WTC11 (cell line): ENCODE results near the gene PRSS27. TPM values are rescaled to one million over a fixed set of nuclear protein-coding genes. Genes with fewer than 3 reads are reported as not detected.

Experiments
- ATAC-seq: fragments of 200-7000 bp; cut with Tn5 transposase; 2 replicates; pipeline ENCODE4 v1.10.0; 2021; ENCODE audit warnings: mild to moderate bottlenecking, moderate library complexity
- CTCF ChIA-PET: fragments of 300-600 bp; sonication (Branson Sonifier 250); formaldehyde crosslinking; loops from one replicate; lab custom pipeline; 2021; ENCODE audit warnings: antibody characterized with exemption; lab: Charles Lee
- POLR2A ChIA-PET: fragments of 350-600 bp; sonication (Branson Sonifier 250); formaldehyde crosslinking; loops from one replicate; lab custom pipeline; 2021; ENCODE audit warnings: antibody characterized with exemption; lab: Charles Lee
- DNase-seq: peaks from one replicate; pipeline ENCODE4 v3.0.0; 2021; ENCODE audit warnings: low spot score
- H3K27ac Mint-ChIP-seq: 2 replicates; pipeline ENCODE4 v1.8.0; 2021; ENCODE audit warnings: mixed read lengths
- H3K27me3 Mint-ChIP-seq: 2 replicates; pipeline ENCODE4 v1.8.0; 2021; ENCODE audit warnings: low read depth, mild to moderate bottlenecking, moderate library complexity, mixed read lengths
- H3K36me3 Mint-ChIP-seq: 2 replicates; pipeline ENCODE4 v1.8.0; 2021; ENCODE audit warnings: mixed read lengths
- H3K4me1 Mint-ChIP-seq: 2 replicates; pipeline ENCODE4 v1.8.0; 2022; ENCODE audit warnings: mixed read lengths
- H3K4me3 Mint-ChIP-seq: 2 replicates; pipeline ENCODE4 v1.8.0; 2021; ENCODE audit warnings: mild to moderate bottlenecking, moderate library complexity, mixed read lengths
- H3K9me3 Mint-ChIP-seq: 2 replicates; pipeline ENCODE4 v1.8.0; 2021; ENCODE audit warnings: mixed read lengths
- CREB1 ChIP-seq: sonication (generic); formaldehyde crosslinking; IDR thresholded peaks from 2 replicates; pipeline ENCODE4 v1.8.0; 2023; ENCODE audit warnings: mild to moderate bottlenecking, missing genetic modification reagents
- ETV6 ChIP-seq: sonication (generic); formaldehyde crosslinking; IDR thresholded peaks from 2 replicates; pipeline ENCODE4 v1.8.1; 2022; ENCODE audit warnings: mild to moderate bottlenecking, missing genetic modification reagents
- HMGA2 ChIP-seq: fragments of 250-450 bp; sonication (Bioruptor Pico); IDR thresholded peaks from 2 replicates; pipeline ENCODE4 v1.4.0; 2021; ENCODE audit warnings: mild to moderate bottlenecking, moderate library complexity
- JUN ChIP-seq: sonication (generic); formaldehyde crosslinking; IDR thresholded peaks from 2 replicates; pipeline ENCODE4 v1.8.0; 2023; ENCODE audit warnings: mild to moderate bottlenecking, missing genetic modification reagents
- MYBL2 ChIP-seq: sonication (generic); formaldehyde crosslinking; IDR thresholded peaks from 2 replicates; pipeline ENCODE4 v1.8.1; 2023; ENCODE audit warnings: mild to moderate bottlenecking, moderate library complexity, missing genetic modification reagents
- SMAD3 ChIP-seq: sonication (generic); formaldehyde crosslinking; IDR thresholded peaks from 2 replicates; pipeline ENCODE4 v1.8.0; 2022; ENCODE audit warnings: missing genetic modification reagents, mild to moderate bottlenecking, borderline replicate concordance
- TEAD4 ChIP-seq: sonication (generic); formaldehyde crosslinking; IDR thresholded peaks from 2 replicates; pipeline ENCODE4 v1.8.0; 2022; ENCODE audit warnings: mild to moderate bottlenecking, missing genetic modification reagents
- total RNA-seq: library from RNA; stranded (reverse); gene quantifications from 3 replicates; pipeline ENCODE4 v1.2.3, GENCODE V29; 2021
- TF ChIP-seq, protein P1 (sequence below): fragments of 250-450 bp; sonication (Bioruptor Pico); IDR thresholded peaks from 2 replicates; pipeline ENCODE4 v1.8.0; 2021; ENCODE audit warnings: mild to moderate bottlenecking
- TF ChIP-seq, protein P2 (sequence below): fragments of 250-450 bp; sonication (Bioruptor Pico); IDR thresholded peaks from 2 replicates; pipeline ENCODE4 v1.9.0; 2021; ENCODE audit warnings: mild to moderate bottlenecking, borderline replicate concordance
- TF ChIP-seq, protein P3 (sequence below): sonication (generic); formaldehyde crosslinking; IDR thresholded peaks from 2 replicates; pipeline ENCODE4 v1.8.1; 2022; ENCODE audit warnings: missing genetic modification reagents, borderline replicate concordance
- TF ChIP-seq, protein P4 (sequence below): sonication (generic); formaldehyde crosslinking; IDR thresholded peaks from 2 replicates; pipeline ENCODE4 v1.8.1; 2023; ENCODE audit warnings: mild to moderate bottlenecking, missing genetic modification reagents, moderate library complexity
- TF ChIP-seq, protein P5 (sequence below): sonication (generic); formaldehyde crosslinking; IDR thresholded peaks from 2 replicates; pipeline ENCODE4 v1.8.1; 2023; ENCODE audit warnings: mild to moderate bottlenecking, missing genetic modification reagents
- TF ChIP-seq, protein P6 (sequence below): sonication (generic); formaldehyde crosslinking; IDR thresholded peaks from 2 replicates; pipeline ENCODE4 v1.8.0; 2022; ENCODE audit warnings: mild to moderate bottlenecking, missing genetic modification reagents
- TF ChIP-seq, protein P7 (sequence below): sonication (generic); formaldehyde crosslinking; IDR thresholded peaks from 2 replicates; pipeline ENCODE4 v1.8.0; 2022; ENCODE audit warnings: mild to moderate bottlenecking, missing genetic modification reagents
- TF ChIP-seq, protein P8 (sequence below): fragments of 250-450 bp; sonication (Bioruptor Pico); IDR thresholded peaks from 2 replicates; pipeline ENCODE4 v1.9.0; 2021; ENCODE audit warnings: mild to moderate bottlenecking

Gene PRSS27
- total RNA-seq, 1 experiment from 2014 or later = 5.1 TPM

DNA sequence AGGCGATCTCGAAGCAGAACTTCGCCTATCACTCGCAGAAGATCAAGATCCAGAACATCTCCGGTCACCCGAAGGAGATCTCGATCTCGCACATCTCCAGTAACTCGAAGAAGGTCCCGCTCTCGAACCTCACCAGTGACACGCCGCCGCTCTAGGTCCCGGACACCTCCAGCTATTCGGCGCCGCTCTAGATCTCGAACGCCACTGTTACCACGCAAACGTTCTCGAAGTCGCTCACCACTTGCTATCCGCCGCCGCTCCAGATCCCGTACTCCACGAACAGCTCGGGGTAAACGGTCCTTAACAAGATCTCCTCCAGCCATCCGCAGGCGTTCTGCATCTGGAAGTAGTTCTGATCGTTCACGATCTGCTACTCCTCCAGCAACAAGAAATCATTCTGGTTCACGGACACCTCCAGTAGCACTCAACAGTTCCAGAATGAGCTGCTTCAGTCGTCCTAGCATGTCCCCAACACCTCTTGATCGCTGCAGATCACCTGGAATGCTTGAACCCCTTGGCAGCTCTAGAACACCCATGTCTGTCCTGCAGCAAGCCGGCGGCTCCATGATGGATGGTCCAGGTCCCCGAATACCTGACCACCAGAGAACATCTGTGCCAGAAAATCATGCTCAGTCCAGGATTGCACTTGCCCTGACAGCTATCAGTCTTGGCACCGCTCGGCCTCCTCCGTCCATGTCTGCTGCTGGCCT lies 46.6 kb upstream of the PRSS27 start:
- Mint-ChIP-seq H3K9me3 (peaks cover 50% of the 10 kb centered on the region), H3K27ac (peak overlapping the region; percentile 60), H3K36me3 (peaks cover 100% of the 10 kb centered on the region), H3K4me1 (peaks cover 4% of the 10 kb centered on the region), H3K27me3 (no peaks in the 10 kb centered on the region), H3K4me3 (no peak overlapping the region)
- ChIA-PET CTCF (no interaction called here), POLR2A (no interaction called here)
- ATAC-seq (no peak), DNase-seq (no peak)
- TF ChIP-seq, protein P1, sequence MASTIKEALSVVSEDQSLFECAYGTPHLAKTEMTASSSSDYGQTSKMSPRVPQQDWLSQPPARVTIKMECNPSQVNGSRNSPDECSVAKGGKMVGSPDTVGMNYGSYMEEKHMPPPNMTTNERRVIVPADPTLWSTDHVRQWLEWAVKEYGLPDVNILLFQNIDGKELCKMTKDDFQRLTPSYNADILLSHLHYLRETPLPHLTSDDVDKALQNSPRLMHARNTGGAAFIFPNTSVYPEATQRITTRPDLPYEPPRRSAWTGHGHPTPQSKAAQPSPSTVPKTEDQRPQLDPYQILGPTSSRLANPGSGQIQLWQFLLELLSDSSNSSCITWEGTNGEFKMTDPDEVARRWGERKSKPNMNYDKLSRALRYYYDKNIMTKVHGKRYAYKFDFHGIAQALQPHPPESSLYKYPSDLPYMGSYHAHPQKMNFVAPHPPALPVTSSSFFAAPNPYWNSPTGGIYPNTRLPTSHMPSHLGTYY (CRISPR knock-in tag) = no peak
- TF ChIP-seq ETV6 (CRISPR knock-in tag) (no peak), MYBL2 (CRISPR knock-in tag) (no peak), JUN (CRISPR knock-in tag) (no peak)
- TF ChIP-seq, protein P2, sequence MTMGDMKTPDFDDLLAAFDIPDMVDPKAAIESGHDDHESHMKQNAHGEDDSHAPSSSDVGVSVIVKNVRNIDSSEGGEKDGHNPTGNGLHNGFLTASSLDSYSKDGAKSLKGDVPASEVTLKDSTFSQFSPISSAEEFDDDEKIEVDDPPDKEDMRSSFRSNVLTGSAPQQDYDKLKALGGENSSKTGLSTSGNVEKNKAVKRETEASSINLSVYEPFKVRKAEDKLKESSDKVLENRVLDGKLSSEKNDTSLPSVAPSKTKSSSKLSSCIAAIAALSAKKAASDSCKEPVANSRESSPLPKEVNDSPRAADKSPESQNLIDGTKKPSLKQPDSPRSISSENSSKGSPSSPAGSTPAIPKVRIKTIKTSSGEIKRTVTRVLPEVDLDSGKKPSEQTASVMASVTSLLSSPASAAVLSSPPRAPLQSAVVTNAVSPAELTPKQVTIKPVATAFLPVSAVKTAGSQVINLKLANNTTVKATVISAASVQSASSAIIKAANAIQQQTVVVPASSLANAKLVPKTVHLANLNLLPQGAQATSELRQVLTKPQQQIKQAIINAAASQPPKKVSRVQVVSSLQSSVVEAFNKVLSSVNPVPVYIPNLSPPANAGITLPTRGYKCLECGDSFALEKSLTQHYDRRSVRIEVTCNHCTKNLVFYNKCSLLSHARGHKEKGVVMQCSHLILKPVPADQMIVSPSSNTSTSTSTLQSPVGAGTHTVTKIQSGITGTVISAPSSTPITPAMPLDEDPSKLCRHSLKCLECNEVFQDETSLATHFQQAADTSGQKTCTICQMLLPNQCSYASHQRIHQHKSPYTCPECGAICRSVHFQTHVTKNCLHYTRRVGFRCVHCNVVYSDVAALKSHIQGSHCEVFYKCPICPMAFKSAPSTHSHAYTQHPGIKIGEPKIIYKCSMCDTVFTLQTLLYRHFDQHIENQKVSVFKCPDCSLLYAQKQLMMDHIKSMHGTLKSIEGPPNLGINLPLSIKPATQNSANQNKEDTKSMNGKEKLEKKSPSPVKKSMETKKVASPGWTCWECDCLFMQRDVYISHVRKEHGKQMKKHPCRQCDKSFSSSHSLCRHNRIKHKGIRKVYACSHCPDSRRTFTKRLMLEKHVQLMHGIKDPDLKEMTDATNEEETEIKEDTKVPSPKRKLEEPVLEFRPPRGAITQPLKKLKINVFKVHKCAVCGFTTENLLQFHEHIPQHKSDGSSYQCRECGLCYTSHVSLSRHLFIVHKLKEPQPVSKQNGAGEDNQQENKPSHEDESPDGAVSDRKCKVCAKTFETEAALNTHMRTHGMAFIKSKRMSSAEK (CRISPR knock-in tag) = no peak
- TF ChIP-seq, protein P3, sequence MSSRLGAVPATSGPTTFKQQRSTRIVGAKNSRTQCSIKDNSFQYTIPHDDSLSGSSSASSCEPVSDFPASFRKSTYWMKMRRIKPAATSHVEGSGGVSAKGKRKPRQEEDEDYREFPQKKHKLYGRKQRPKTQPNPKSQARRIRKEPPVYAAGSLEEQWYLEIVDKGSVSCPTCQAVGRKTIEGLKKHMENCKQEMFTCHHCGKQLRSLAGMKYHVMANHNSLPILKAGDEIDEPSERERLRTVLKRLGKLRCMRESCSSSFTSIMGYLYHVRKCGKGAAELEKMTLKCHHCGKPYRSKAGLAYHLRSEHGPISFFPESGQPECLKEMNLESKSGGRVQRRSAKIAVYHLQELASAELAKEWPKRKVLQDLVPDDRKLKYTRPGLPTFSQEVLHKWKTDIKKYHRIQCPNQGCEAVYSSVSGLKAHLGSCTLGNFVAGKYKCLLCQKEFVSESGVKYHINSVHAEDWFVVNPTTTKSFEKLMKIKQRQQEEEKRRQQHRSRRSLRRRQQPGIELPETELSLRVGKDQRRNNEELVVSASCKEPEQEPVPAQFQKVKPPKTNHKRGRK (CRISPR knock-in tag) = no peak

DNA sequence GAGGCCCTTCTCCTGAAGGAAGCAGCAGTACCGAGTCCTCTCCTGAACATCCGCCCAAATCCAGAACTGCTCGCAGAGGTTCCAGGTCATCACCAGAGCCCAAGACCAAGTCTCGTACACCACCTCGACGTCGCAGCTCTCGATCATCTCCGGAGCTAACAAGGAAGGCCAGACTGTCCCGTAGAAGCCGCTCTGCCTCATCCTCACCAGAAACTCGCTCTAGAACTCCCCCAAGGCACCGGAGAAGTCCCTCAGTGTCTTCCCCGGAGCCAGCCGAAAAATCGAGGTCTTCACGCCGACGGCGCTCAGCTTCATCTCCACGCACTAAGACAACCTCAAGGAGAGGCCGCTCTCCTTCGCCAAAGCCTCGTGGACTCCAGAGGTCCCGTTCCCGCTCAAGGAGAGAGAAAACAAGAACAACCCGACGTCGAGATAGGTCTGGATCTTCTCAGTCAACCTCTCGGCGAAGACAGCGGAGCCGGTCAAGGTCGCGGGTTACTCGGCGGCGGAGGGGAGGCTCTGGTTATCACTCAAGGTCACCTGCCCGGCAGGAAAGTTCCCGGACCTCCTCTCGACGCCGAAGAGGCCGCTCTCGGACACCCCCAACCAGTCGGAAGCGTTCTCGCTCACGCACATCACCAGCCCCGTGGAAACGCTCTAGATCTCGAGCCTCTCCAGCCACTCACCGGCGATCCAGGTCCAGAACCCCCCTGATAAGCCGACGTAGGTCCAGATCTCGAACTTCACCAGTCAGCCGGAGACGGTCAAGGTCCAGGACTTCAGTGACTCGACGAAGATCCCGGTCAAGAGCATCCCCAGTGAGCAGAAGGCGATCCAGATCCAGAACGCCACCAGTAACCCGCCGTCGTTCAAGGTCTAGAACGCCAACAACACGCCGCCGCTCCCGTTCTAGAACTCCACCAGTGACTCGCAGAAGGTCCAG lies 45.7 kb upstream of the PRSS27 start:
- ATAC-seq (no peak), DNase-seq (no peak)
- peak overlapping the region; percentile 60; the same call in 1 of the 2 replicates for H3K27ac Mint-ChIP-seq
- ChIA-PET CTCF (no interaction called here), POLR2A (no interaction called here)
- peaks cover 59% of the 10 kb centered on the region for H3K9me3 Mint-ChIP-seq
- H3K27me3 Mint-ChIP-seq = no peaks in the 10 kb centered on the region
- peaks cover 4% of the 10 kb centered on the region for H3K4me1 Mint-ChIP-seq
- H3K4me3 Mint-ChIP-seq = no peak overlapping the region
- peaks cover 100% of the 10 kb centered on the region for H3K36me3 Mint-ChIP-seq
- TF ChIP-seq, protein P4, sequence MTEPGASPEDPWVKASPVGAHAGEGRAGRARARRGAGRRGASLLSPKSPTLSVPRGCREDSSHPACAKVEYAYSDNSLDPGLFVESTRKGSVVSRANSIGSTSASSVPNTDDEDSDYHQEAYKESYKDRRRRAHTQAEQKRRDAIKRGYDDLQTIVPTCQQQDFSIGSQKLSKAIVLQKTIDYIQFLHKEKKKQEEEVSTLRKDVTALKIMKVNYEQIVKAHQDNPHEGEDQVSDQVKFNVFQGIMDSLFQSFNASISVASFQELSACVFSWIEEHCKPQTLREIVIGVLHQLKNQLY (CRISPR knock-in tag) = no peak
- TF ChIP-seq SMAD3 (CRISPR knock-in tag) (no peak), CREB1 (CRISPR knock-in tag) (no peak), TEAD4 (CRISPR knock-in tag) (no peak), HMGA2 (no peak)
- TF ChIP-seq, protein P5, sequence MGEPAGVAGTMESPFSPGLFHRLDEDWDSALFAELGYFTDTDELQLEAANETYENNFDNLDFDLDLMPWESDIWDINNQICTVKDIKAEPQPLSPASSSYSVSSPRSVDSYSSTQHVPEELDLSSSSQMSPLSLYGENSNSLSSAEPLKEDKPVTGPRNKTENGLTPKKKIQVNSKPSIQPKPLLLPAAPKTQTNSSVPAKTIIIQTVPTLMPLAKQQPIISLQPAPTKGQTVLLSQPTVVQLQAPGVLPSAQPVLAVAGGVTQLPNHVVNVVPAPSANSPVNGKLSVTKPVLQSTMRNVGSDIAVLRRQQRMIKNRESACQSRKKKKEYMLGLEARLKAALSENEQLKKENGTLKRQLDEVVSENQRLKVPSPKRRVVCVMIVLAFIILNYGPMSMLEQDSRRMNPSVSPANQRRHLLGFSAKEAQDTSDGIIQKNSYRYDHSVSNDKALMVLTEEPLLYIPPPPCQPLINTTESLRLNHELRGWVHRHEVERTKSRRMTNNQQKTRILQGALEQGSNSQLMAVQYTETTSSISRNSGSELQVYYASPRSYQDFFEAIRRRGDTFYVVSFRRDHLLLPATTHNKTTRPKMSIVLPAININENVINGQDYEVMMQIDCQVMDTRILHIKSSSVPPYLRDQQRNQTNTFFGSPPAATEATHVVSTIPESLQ = no peak
- TF ChIP-seq, protein P6, sequence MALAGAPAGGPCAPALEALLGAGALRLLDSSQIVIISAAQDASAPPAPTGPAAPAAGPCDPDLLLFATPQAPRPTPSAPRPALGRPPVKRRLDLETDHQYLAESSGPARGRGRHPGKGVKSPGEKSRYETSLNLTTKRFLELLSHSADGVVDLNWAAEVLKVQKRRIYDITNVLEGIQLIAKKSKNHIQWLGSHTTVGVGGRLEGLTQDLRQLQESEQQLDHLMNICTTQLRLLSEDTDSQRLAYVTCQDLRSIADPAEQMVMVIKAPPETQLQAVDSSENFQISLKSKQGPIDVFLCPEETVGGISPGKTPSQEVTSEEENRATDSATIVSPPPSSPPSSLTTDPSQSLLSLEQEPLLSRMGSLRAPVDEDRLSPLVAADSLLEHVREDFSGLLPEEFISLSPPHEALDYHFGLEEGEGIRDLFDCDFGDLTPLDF (CRISPR knock-in tag) = no peak
- TF ChIP-seq, protein P7, sequence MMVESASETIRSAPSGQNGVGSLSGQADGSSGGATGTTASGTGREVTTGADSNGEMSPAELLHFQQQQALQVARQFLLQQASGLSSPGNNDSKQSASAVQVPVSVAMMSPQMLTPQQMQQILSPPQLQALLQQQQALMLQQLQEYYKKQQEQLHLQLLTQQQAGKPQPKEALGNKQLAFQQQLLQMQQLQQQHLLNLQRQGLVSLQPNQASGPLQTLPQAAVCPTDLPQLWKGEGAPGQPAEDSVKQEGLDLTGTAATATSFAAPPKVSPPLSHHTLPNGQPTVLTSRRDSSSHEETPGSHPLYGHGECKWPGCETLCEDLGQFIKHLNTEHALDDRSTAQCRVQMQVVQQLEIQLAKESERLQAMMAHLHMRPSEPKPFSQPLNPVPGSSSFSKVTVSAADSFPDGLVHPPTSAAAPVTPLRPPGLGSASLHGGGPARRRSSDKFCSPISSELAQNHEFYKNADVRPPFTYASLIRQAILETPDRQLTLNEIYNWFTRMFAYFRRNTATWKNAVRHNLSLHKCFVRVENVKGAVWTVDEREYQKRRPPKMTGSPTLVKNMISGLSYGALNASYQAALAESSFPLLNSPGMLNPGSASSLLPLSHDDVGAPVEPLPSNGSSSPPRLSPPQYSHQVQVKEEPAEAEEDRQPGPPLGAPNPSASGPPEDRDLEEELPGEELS (CRISPR knock-in tag) = no peak
- TF ChIP-seq, protein P8, sequence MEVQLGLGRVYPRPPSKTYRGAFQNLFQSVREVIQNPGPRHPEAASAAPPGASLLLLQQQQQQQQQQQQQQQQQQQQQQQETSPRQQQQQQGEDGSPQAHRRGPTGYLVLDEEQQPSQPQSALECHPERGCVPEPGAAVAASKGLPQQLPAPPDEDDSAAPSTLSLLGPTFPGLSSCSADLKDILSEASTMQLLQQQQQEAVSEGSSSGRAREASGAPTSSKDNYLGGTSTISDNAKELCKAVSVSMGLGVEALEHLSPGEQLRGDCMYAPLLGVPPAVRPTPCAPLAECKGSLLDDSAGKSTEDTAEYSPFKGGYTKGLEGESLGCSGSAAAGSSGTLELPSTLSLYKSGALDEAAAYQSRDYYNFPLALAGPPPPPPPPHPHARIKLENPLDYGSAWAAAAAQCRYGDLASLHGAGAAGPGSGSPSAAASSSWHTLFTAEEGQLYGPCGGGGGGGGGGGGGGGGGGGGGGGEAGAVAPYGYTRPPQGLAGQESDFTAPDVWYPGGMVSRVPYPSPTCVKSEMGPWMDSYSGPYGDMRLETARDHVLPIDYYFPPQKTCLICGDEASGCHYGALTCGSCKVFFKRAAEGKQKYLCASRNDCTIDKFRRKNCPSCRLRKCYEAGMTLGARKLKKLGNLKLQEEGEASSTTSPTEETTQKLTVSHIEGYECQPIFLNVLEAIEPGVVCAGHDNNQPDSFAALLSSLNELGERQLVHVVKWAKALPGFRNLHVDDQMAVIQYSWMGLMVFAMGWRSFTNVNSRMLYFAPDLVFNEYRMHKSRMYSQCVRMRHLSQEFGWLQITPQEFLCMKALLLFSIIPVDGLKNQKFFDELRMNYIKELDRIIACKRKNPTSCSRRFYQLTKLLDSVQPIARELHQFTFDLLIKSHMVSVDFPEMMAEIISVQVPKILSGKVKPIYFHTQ (CRISPR knock-in tag) = no peak
